Head of caudate nucleus (tissue), 42 donors: ENCODE measurements around the gene LRRC73.

ENCODE experiments used
- DNase-seq, 42 donors: peaks; one replicate each; pipeline versions ENCODE4 v3.0.0 to v3.0.0-alpha.2; 2020 to 2021; ENCODE audit warnings: mixed read lengths in 7 of 42
- intact Hi-C: fragments of 100-400 bp; cut with DNase I; formaldehyde crosslinking; loops from one replicate; pipeline ENCODE4 v1.15.0; 2022

LRRC73 gene

DNA sequence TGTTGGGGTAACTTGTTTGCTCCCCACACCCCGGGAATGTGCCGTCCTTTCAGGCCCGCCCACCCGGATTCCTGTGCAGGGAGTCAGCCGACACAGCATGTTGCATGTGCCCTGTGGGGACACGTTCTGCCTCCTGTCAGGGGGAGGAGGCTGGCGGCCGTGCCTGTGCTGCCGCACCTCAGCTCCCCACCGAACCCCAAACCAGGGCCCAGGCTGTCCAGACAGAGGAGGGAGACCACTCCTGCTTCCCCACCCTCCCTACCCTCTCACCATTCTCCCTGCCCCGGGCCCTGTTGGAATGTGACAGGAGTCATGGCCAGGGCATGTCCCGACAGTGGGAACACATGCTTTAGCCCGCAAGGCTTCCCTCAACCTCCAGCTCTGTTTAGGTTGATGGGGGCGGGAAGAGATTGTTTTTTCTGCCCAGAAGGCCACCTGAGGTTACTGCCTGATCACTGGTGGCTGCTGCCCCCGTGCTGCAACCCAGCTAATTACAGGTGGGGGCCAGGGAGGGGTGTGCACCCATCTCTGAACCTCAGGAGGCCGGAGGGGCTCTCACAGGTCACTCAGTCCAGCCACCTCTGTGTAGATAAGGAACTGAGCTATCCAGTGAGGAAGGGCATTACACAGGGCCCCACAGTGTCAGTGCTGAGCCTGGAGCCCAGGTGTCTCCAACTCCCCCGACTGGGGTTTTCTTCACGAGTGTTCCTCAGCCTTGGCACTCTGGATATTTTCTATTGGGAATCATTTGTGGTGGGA lies 13.6 kb downstream of the LRRC73 start:
- intact Hi-C loops = loop anchor here (2.0 kb wide), 1 partner anchor 42 kb away; the partner anchor contains the start of gene DLK2
- DNase-seq = peak in 31 of 42 donors; percentile 41 to 83 (median 61)

GRCh38 chr6:43495409-43495941 lies 14.7 kb downstream of the LRRC73 start:
- DNase-seq = no peak
- intact Hi-C loops = no loop called here

DNA sequence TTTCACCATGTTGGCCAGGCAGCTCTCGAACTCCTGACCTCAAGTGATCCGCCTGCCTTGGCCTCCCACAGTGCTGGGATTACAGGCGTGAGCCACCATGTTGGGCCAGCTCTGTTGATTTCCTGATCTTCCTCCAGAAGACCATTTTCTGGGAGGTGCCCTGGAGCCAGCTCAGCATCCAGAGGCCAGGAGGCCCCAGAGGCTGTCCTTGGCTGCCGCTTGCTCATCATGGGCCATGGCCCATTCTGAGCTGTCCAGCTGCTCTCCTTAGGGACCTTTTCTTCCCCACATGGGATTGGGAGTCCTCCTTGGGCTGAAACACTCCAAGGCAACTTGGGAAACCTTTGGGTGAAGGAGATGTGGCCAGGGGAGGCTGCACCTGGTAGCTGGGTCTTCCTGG lies 15.4 kb downstream of the LRRC73 start:
- intact Hi-C loops = no loop called here
- no peak for DNase-seq

DNA sequence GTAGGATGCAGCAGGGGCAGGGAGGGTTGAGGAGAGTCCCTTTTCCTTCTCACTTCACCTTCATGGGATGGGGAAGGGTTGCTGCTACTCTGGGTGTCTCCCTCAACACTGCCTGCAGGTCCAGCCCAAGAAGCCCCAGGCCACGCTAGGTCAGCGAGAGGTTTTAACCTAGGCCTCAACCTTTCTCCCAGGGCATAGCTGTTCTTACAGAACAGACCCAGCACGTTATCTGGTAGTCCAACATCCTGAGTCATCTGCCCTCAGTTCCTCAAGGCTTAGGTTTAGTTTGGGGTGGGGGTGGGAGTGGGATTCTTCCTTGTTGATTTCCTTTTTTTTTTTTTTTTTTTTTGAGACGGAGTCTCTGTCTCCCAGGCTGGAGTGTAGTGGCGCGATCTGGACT lies 15.8 kb downstream of the LRRC73 start:
- intact Hi-C loops = no loop called here
- DNase-seq = no peak

DNA sequence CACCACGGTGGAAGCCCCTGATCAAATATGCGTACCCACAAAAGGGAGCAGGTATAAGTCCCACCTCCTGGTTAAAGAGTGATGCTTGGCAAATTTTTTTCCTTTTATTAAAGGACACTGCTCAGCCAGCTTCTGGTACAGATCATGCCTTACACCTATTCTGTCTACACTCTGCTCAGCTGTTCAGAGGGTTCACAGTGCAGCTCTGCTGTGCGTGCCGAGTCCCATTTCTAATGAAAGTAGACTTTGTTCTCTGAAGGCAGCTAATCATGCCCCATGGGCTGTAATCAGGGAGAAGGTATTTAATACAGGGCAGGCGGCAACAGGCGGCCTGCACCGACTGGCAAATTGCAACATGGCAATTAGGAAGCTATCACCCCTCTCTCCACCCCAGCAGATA lies 16.3 kb downstream of the LRRC73 start:
- peak in 1 of 42 donors; percentile 48 for DNase-seq
- intact Hi-C loops = no loop called here

DNA sequence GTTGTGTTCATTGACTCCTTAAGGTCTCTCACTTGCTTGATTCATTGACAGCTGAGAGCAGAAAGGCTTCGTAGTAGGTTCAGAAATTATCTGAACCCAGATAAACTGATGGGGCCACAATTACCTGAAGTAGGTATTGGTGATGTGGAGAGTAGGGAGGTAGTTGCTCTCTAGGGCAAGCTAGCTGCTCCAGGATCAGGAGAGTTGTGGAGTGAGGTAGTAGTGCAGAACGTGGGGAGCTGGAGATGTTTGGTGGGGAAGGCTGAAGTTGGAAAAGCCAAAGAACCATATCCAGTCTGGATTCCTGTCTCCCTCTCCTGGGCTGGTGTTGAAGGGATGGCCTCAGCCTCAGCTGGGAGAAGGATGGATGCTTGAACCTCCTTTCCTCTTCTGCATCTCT lies 16.9 kb downstream of the LRRC73 start:
- intact Hi-C loops = no loop called here
- no peak for DNase-seq

GRCh38 chr6:43492673-43493072 lies 17.5 kb downstream of the LRRC73 start:
- DNase-seq = peak in 2 of 42 donors; percentile 40 to 47
- intact Hi-C loops = no loop called here

DNA sequence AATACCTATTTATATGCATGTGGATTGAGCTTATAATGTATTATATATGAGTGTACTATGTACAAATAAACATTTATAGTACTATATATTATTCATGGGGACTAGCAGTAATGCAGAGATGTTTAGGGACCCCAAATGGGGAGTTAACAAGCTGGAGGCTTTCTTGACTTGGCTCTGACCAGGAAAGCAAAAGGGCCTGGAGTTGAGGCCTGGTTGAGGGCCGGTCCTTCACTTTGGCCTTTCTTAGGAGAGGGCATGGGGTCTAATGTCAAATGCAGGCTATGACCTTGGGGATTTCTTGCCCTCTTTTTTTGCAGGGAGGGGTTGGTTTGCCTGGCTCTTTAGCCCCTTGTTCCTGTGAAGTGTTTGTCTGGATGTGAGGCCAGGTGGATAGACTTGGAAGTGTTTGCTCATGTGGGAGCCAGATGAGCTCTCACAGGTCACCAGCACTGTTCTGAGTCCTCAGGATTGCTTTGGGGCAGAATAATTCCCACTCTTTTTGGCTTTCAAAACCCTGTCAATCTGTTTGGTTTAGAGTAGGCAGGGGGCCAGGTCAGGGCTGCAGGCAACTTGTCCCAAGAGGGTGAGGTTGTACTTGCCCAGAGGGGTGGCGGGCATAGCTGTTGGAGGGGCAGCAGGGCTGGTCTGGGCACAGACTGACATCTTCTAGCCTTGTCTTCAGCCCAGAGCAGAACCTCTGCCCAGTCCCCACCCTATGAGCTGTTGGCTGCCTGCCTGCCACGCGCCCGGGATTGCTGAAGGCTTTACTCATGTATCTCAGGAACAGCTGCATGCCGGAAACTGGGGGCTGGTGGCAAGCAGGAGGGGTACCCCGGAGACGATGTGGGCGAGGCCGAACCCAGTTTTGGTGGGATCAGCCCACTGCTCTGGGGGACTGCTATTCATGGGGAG lies 18.1 kb downstream of the LRRC73 start:
- intact Hi-C loops = no loop called here
- peak; percentile 87 to 97 (median 94) for DNase-seq

GRCh38 chr6:43490523-43490939 lies 19.6 kb downstream of the LRRC73 start:
- intact Hi-C loops = no loop called here
- DNase-seq = peak in 5 of 42 donors; percentile 36 to 60 (median 37)

DNA sequence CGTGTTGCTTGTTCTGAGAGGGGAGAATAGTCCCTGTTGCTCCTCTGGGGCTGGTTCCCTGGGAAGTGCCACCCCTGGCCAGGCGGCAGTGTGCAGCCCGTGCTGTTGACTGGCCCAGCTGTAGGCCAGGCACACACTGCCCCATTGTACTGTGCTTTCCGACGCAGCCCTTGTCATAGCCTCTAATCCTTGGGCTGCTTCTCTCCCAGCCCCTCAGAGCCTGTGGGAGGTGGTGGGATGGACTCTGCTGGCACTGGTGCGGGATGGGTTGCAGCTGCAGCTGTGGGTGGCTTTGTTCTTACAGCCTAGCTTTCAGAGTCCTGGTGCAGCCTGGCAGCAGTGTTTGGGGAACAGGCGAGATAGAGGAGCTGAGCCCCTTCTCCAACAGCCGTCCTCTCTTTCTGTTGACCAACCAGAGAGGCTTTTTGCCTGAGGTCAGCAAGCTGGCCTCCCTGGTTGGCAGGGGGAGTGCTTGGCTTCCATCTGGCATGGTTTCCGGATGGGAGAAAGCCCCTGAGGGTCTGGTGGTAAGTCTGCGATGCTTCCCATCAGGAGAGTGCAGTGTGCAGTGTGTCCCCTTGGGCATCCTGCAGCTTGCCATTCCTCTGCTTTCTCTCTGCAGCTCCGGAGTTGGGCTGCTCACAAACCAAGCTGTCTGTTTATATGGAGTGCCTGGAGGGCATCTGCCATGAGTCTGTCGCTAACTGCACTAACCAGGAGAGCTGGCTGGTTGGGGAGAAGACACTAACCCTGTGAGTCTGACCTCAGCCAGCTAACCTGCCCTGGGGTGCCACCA lies 20.7 kb downstream of the LRRC73 start:
- peak; percentile 82 to 98 (median 95) for DNase-seq
- intact Hi-C loops = no loop called here

GRCh38 chr6:43488667-43489276 lies 21.4 kb downstream of the LRRC73 start:
- intact Hi-C loops = no loop called here
- no peak for DNase-seq

GRCh38 chr6:43481591-43482236 lies 28.4 kb downstream of the LRRC73 start:
- intact Hi-C loops = no loop called here
- no peak for DNase-seq

DNA sequence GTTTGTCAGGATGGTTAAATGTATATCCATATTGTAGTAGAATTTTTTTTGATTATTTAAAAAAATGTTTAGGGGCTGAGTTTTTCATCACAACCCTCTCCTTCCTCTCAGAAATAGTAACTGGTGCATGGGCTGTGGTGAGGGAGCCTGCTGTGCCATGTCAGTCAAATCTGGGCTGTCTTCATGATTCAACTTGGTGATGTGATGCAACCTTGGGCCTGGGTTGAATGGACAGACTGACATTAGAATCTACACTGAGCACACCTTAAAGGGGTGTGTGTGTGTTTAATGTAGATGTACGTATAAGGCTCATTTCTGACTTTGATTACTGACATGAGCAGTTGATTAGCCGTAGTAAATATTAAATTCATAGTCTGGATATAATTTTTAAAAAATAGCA lies 29.1 kb downstream of the LRRC73 start:
- no peak for DNase-seq
- intact Hi-C loops = no loop called here

DNA sequence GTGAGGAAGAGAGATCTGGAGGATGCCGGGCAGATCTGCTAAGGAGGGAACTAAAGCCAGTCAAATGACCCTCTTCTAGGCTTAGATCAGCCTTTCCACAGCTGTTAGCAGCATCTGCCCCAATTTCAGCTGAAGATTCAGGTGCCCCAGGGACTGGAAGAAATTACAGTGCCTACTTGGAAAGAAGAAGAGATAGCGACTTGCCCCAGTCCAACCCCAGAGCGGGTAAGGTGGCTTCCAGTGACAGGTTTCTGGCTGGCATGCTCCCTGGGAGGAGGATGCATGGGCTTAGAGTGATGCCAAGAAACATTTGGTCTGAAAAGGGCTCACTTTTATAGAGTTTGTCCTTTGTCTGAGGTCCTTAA lies 32.2 kb downstream of the LRRC73 start:
- DNase-seq = no peak
- intact Hi-C loops = no loop called here

DNA sequence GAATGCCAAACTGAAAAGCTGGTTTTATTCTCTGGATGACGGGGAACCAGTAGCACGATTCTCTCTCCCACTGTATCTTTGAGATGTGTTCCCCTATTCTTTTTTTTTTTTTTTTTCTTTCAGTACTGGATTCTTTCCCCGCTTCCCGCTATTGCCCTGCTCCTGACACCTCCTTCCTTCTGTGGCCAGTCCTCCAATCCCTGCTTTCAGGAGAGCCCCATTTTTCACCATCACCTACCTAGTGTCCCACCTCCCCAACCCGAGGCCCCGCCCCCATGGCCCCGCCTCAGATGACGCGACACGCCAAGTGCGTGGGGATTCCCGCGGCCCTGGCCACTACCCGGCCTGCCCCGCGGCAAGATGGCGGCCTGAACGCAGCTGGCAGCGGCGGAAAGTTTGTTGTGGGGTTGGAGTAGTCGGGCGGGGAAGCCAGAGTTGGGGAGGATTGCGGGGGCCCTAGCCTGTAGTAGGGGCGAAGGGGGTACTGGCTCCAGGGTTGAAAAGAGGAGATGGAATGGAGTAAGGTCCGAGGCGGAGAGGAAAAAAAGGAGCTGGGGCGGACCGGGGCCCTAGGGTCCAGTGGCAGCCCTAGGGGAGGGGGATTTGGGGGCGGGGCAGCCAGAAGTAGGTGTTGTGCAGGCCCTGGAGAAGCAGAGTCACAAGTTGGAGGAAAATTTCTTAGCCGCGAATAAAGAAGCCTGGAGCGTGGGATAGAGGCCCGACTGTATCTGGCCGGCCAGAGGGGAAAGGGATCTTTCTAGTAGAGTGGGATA lies 32.7 kb downstream of the LRRC73 start, which contains the start of gene TJAP1:
TJAP1 (plus strand) TSS at position 336 of the 773 bp plus-strand sequence. CDS start 21,432 bp downstream, outside the sequence.
- intact Hi-C loops = no loop called here
- peak; percentile 88 to 99 (median 96) for DNase-seq

DNA sequence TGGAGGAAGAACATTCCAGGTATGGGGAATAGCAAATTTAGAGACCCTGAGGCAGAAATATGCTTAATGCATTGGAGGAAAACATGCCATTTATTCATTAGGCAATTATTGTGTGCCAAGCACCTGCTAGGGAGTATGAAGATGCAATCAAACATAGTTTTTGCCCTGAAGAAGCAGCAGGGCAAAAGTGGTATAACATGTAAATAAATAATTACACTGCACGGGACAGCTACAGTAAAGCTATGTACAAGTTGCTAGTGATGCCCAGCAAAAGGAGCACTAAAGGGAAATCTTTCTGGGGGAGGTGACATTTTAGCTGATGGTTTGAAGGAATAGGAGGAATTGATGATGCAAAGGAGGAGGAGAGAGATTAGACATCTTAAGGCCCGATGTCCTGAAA lies 33.4 kb downstream of the LRRC73 start:
- intact Hi-C loops = no loop called here
- DNase-seq = no peak

GRCh38 chr6:43475516-43475915 lies 34.6 kb downstream of the LRRC73 start:
- no peak for DNase-seq
- intact Hi-C loops = no loop called here
